ENCODE results near the gene ARFGEF3. TPM values are rescaled to one million over a fixed set of nuclear protein-coding genes. Genes with fewer than 3 reads are reported as not detected.

ARFGEF3 gene
- polyA plus RNA-seq, 3 donors = 0.45 to 5.3 (median 1.2) TPM

- H3K27ac ChIP-seq (ENCODE audit: low read depth, low read length) = no peak overlapping the region
- WGBS, 3 donors = 48 to 84% (median 72%) methylated on average over 2 of the region's 2 CpGs
Measured at GRCh38 chr6:138310821-138311220, 149.1 kb downstream of the ARFGEF3 start.

GRCh38 chr6:138311268-138311667 is 149.5 kb downstream of the ARFGEF3 start:
- WGBS, 3 donors = 92 to 94% (median 93%) methylated on average over 13 of the region's 13 CpGs
- no peak overlapping the region for H3K27ac ChIP-seq (ENCODE audit: low read depth, low read length)

- H3K27ac ChIP-seq (ENCODE audit: low read depth, low read length) = no peak overlapping the region
- WGBS, 3 donors = 84 to 93% (median 86%) methylated on average over 7 of the region's 7 CpGs
Measured at GRCh38 chr6:138318741-138319375, 157.1 kb downstream of the ARFGEF3 start.

GRCh38 chr6:138321934-138322333 is 160.2 kb downstream of the ARFGEF3 start:
- no peak overlapping the region for H3K27ac ChIP-seq (ENCODE audit: low read depth, low read length)
- 85 to 98% (median 96%) methylated on average over 4 of the region's 4 CpGs for WGBS, 3 donors

GRCh38 chr6:138323821-138324220 is 162.1 kb downstream of the ARFGEF3 start:
- H3K27ac ChIP-seq (ENCODE audit: low read depth, low read length) = no peak overlapping the region
- WGBS, 3 donors = 90 to 94% (median 92%) methylated on average over 13 of the region's 13 CpGs

GRCh38 chr6:138328210-138328609 is 166.5 kb downstream of the ARFGEF3 start:
- WGBS, 3 donors = 48 to 73% (median 58%) methylated on average over 3 of the region's 3 CpGs
- H3K27ac ChIP-seq (ENCODE audit: low read depth, low read length) = no peak overlapping the region

GRCh38 chr6:138330763-138331162 is 169.0 kb downstream of the ARFGEF3 start:
- no peak overlapping the region for H3K27ac ChIP-seq (ENCODE audit: low read depth, low read length)
- 94 to 97% (median 97%) methylated on average over 1 of the region's 1 CpG for WGBS, 3 donors

GRCh38 chr6:138331444-138331843 is 169.7 kb downstream of the ARFGEF3 start:
- WGBS, 3 donors = 64 to 82% (median 77%) methylated on average over 1 of the region's 1 CpG
- no peak overlapping the region for H3K27ac ChIP-seq (ENCODE audit: low read depth, low read length)

GRCh38 chr6:138331984-138332383 is 170.2 kb downstream of the ARFGEF3 start:
- 67 to 76% (median 71%) methylated on average over 2 of the region's 2 CpGs for WGBS, 3 donors
- H3K27ac ChIP-seq (ENCODE audit: low read depth, low read length) = no peak overlapping the region

GRCh38 chr6:138334000-138334399 is 172.3 kb downstream of the ARFGEF3 start:
- no peak overlapping the region for H3K27ac ChIP-seq (ENCODE audit: low read depth, low read length)
- WGBS, 3 donors = 93 to 95% (median 94%) methylated on average over 14 of the region's 14 CpGs

- H3K27ac ChIP-seq (ENCODE audit: low read depth, low read length) = no peak overlapping the region
- 94 to 95% (median 94%) methylated on average over 13 to 14 of the region's 14 CpGs for WGBS, 3 donors
Measured at GRCh38 chr6:138334963-138335362, 173.2 kb downstream of the ARFGEF3 start.

- 92 to 96% (median 92%) methylated on average over 8 of the region's 8 CpGs for WGBS, 3 donors
- no peak overlapping the region for H3K27ac ChIP-seq (ENCODE audit: low read depth, low read length)
Measured at GRCh38 chr6:138336221-138336620, 174.5 kb downstream of the ARFGEF3 start.

- WGBS, 3 donors = 91 to 96% (median 92%) methylated on average over 4 of the region's 4 CpGs
- H3K27ac ChIP-seq (ENCODE audit: low read depth, low read length) = no peak overlapping the region
Measured at GRCh38 chr6:138337076-138337475, 175.3 kb downstream of the ARFGEF3 start.

GRCh38 chr6:138339024-138339423 is 177.3 kb downstream of the ARFGEF3 start:
- no peak overlapping the region for H3K27ac ChIP-seq (ENCODE audit: low read depth, low read length)
- WGBS, 3 donors = 63 to 77% (median 75%) methylated on average over 1 of the region's 1 CpG

GRCh38 chr6:138341176-138341575 is 179.4 kb downstream of the ARFGEF3 start:
- H3K27ac ChIP-seq (ENCODE audit: low read depth, low read length) = no peak overlapping the region
- 59 to 78% (median 70%) methylated on average over 1 of the region's 1 CpG for WGBS, 3 donors

GRCh38 chr6:138343112-138343511 is 181.4 kb downstream of the ARFGEF3 start:
- H3K27ac ChIP-seq (ENCODE audit: low read depth, low read length) = no peak overlapping the region

GRCh38 chr6:138345565-138346285 is 184.0 kb downstream of the ARFGEF3 start:
- no peak overlapping the region for H3K27ac ChIP-seq (ENCODE audit: low read depth, low read length)
- 73 to 81% (median 80%) methylated on average over 2 of the region's 2 CpGs for WGBS, 3 donors

- no peak overlapping the region for H3K27ac ChIP-seq (ENCODE audit: low read depth, low read length)
- 61 to 77% (median 67%) methylated on average over 2 of the region's 2 CpGs for WGBS, 3 donors
Measured at GRCh38 chr6:138346302-138347195, 184.8 kb downstream of the ARFGEF3 start.

GRCh38 chr6:138347864-138348263 is 186.1 kb downstream of the ARFGEF3 start:
- H3K27ac ChIP-seq (ENCODE audit: low read depth, low read length) = no peak overlapping the region
- 74 to 80% (median 76%) methylated on average over 2 of the region's 2 CpGs for WGBS, 3 donors

Measured in adipose tissue (tissue), 3 donors.